Measurements from ENCODE around the gene FANCL. TPM values are rescaled to one million over a fixed set of nuclear protein-coding genes. Genes with fewer than 3 reads are reported as not detected.

Gene FANCL
- total and polyA plus RNA-seq, 9 of the 15 experiments (the other 6 are each of a cell fraction or from before 2014, with no cell fraction given), result 36.7 to 120 (median 58.5) TPM

GRCh38 chr2:58157754-58158153, 83.4 kb downstream of the FANCL start (continued):
- TF ChIP-seq ZBTB40 (IDR thresholded peaks at IDR 0.05) (peak; percentile 85), ZBTB40 (CRISPR knock-in tag; IDR thresholded peaks at IDR 0.05) (no peak), PCBP2 (IDR thresholded peaks at IDR 0.05; ENCODE audit: low read depth, low read length, poor library complexity, severe bottlenecking) (no peak), FOXA1 (IDR thresholded peaks at IDR 0.05; ENCODE audit: borderline replicate concordance) (no peak)

Measured in K562 (cell line).